Fibroblast of lung (primary cell): ENCODE results near the gene PTCH2.
"Not testable (repeated sequence)": the region's sequence is repeated elsewhere in the genome, so short reads cannot be mapped to it uniquely, and the experiment has no call there.

ENCODE experiments used
- CTCF ChIP-seq, 2 donors: IDR thresholded peaks in 1 of 2; conservative IDR thresholded peaks in 1 of 2; 1 replicate in 1 of 2; 2 replicates in 1 of 2; pipeline ENCODE4 v1.5.1; 2011 to 2012; ENCODE audit warnings: low read length in 2 of 2, control low read depth in 1 of 2, inconsistent platforms in 1 of 2, low read depth in 1 of 2, mild to moderate bottlenecking in 1 of 2
- EZH2 ChIP-seq: IDR thresholded peaks from 2 replicates; pipeline ENCODE4 v1.5.1; 2012; ENCODE audit warnings: low read length, control low read depth, mild to moderate bottlenecking; ENCODE audit errors: missing control alignments

- TF ChIP-seq EZH2; CTCF (conservative IDR thresholded peaks at IDR 0.05 in 1 of 2, IDR thresholded peaks at IDR 0.05 in 1 of 2; ENCODE audit: low read depth in 1 of 2, low read length in 2 of 2): not testable (repeated sequence)
These were observed 32.3 kb downstream of the PTCH2 start for GRCh38 chr1:44810762-44811105.
